ENCODE data around the gene COMMD7. TPM values are rescaled to one million over a fixed set of nuclear protein-coding genes. Genes with fewer than 3 reads are reported as not detected.

COMMD7 gene
- total and polyA plus RNA-seq, 2 of the 4 experiments (the other 2 are of a cell fraction): 51.8 to 67.5 TPM

DNA sequence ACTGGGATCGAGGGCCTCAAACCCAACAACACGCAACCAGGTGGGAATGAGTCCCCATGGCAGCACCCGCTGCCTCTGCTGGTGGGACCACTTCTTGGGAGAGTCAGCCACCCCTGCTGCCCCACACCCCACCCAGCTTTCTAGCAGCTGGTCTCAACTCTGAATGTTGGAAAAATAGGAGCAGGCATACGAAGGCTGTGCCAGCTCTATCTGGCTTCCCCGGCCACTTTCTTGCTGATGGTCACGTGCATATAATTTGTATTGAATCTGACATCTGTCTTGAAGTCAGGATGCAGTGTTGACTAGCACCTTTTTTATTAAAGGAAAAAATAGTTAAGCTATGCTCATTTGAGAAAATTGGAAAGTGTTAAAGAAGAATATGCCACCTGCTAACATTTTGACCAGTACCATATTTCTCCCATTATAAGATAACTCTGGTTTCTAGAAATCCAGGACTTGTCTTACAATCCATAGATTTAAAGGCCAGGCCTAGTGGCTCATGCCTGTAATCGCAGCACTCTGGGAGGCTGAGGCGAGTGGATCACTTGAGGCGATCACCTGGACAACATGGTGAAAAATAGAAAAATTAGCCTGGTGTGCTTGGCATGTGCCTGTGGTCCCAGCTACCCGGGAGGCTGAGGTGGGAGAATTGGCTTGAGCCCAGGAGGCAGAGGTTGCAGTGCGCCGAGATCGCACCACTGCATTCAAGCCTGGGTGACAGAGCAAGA is 49.6 kb upstream of the COMMD7 start:
- no peaks in the 10 kb centered on the region for H3K9me3 ChIP-seq (ENCODE audit: control insufficient read depth, insufficient read depth, low read length)
- H2AK5ac ChIP-seq (ENCODE audit: low read depth, low read length): no peak overlapping the region
- dilution Hi-C loops (cut with HindIII; ENCODE audit: low sequenced_read_pairs, unreplicated experiment) (no loop called here), intact Hi-C loops (cut with micrococcal nuclease) (no loop called here), in situ Hi-C loops (cut with MboI; ENCODE audit: low sequenced_read_pairs) (no loop called here)
- no peak overlapping the region for H3K27ac ChIP-seq (ENCODE audit: insufficient read depth, low read length)
- no TSS peak for BruUV-seq (replicated peaks)
- no peak overlapping the region for H2AFZ ChIP-seq (replicated peaks; ENCODE audit: low read length, poor library complexity)
- H3K23ac ChIP-seq (ENCODE audit: low read depth, low read length): no peak overlapping the region
- DNase-seq: no peak
- H4K91ac ChIP-seq (ENCODE audit: insufficient read depth, low read depth, low read length): no peak overlapping the region
- peaks cover 1% of the 10 kb centered on the region; the same call in 1 of the 2 replicates for H3K36me3 ChIP-seq (ENCODE audit: control insufficient read depth, insufficient read depth, low read length)
- no peak overlapping the region for H4K5ac ChIP-seq (ENCODE audit: low read depth, low read length)
- H2BK20ac ChIP-seq (ENCODE audit: low read depth, low read length): no peak overlapping the region
- no peak overlapping the region for H3K4ac ChIP-seq (ENCODE audit: low read depth, low read length)
- H3K4me1 ChIP-seq (ENCODE audit: control insufficient read depth, insufficient read depth, low read length): peaks cover 6% of the 10 kb centered on the region; the same call in 1 of the 2 replicates
- ChIA-PET CTCF (interaction anchor here (0.8 kb wide), 1 partner anchor 152 kb away, joined by 3 read pairs; no protein-coding TSS in a partner anchor), POLR2A (ENCODE audit: unreplicated experiment) (interaction anchor here (0.6 kb wide), 1 partner anchor 96 kb away, joined by 5 read pairs; no protein-coding TSS in a partner anchor)
- no peak overlapping the region for H3K56ac ChIP-seq (ENCODE audit: extremely low read depth, insufficient read depth, low read length)
- no peak overlapping the region for H2BK5ac ChIP-seq (ENCODE audit: low read depth, low read length, poor library complexity, severe bottlenecking)
- H3K4me2 ChIP-seq (ENCODE audit: low read depth, low read length): no peak overlapping the region
- H4K8ac ChIP-seq (ENCODE audit: low read depth in 2 of 2, low read length in 2 of 2): no peak overlapping the region
- no peak overlapping the region for H3K18ac ChIP-seq (ENCODE audit: low read depth, low read length)
- no peak overlapping the region for H3K14ac ChIP-seq (replicated peaks; ENCODE audit: low read depth, low read length)
- 94% methylated on average over 2 of the region's 13 CpGs; no CpG with 5 or more reads in 1 of the 2 experiments for WGBS, 2 experiments (ENCODE audit: extremely low coverage in 2 of 2, insufficient read length in 1 of 2)
- H3K27me3 ChIP-seq (ENCODE audit: control insufficient read depth, insufficient read depth, low read length): no peaks in the 10 kb centered on the region
- H3K79me1 ChIP-seq (ENCODE audit: low read depth in 1 of 2, low read length in 2 of 2): 0 out of 4 replicates have a peak, but pooled peaks cover 0 to 3% of the 10 kb centered on the region in 2 experiments
- H2BK15ac ChIP-seq (ENCODE audit: low read depth, low read length): no peak overlapping the region
- no peak overlapping the region for H3K9ac ChIP-seq (ENCODE audit: low read depth, low read length)
- no peak overlapping the region for H3K4me3 ChIP-seq (ENCODE audit: insufficient read depth, low read depth, low read length)
- no peak for ATAC-seq (ENCODE audit: low read depth)
- H4K20me1 ChIP-seq (ENCODE audit: insufficient read depth, low read length): no peaks in the 10 kb centered on the region; the same call in 1 of the 2 replicates
- H3K9me1 ChIP-seq (ENCODE audit: insufficient read depth, low read length): peaks cover 4% of the 10 kb centered on the region; the same call in 1 of the 2 replicates
- no peak overlapping the region for H2AK9ac ChIP-seq (replicated peaks; ENCODE audit: low read depth, low read length, poor library complexity)
- H2BK120ac ChIP-seq (ENCODE audit: low read depth, low read length): no peak overlapping the region
- TF ChIP-seq MAZ (IDR thresholded peaks at IDR 0.05; ENCODE audit: borderline replicate concordance, low read depth, low read length) (no peak), BHLHE40 (IDR thresholded peaks at IDR 0.05; ENCODE audit: low read depth, low read length) (no peak), MXI1 (IDR thresholded peaks at IDR 0.05; ENCODE audit: borderline replicate concordance, low read depth, low read length) (no peak), MAFK (IDR thresholded peaks at IDR 0.05; ENCODE audit: low read depth, low read length) (no peak), NFE2L2 (IDR thresholded peaks at IDR 0.05; ENCODE audit: low read depth, low read length) (no peak), FOS (IDR thresholded peaks at IDR 0.05; ENCODE audit: low read depth, low read length) (no peak), POLR2A (IDR thresholded peaks at IDR 0.05; ENCODE audit: low read depth, low read length) (no peak), RCOR1 (IDR thresholded peaks at IDR 0.05; ENCODE audit: insufficient replicate concordance, low read length) (no peak), CEBPB (IDR thresholded peaks at IDR 0.05; ENCODE audit: low read depth, low read length) (no peak), RAD21 (IDR thresholded peaks at IDR 0.05; ENCODE audit: low read length) (no peak), RFX5 (IDR thresholded peaks at IDR 0.05; ENCODE audit: low read depth, low read length) (no peak), CHD1 (IDR thresholded peaks at IDR 0.05; ENCODE audit: low read depth, low read length) (no peak)
- TF ChIP-seq, protein P1, sequence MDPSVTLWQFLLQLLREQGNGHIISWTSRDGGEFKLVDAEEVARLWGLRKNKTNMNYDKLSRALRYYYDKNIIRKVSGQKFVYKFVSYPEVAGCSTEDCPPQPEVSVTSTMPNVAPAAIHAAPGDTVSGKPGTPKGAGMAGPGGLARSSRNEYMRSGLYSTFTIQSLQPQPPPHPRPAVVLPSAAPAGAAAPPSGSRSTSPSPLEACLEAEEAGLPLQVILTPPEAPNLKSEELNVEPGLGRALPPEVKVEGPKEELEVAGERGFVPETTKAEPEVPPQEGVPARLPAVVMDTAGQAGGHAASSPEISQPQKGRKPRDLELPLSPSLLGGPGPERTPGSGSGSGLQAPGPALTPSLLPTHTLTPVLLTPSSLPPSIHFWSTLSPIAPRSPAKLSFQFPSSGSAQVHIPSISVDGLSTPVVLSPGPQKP (IDR thresholded peaks at IDR 0.05; ENCODE audit: borderline replicate concordance, low read depth, low read length): no peak
- TF ChIP-seq, protein P2, sequence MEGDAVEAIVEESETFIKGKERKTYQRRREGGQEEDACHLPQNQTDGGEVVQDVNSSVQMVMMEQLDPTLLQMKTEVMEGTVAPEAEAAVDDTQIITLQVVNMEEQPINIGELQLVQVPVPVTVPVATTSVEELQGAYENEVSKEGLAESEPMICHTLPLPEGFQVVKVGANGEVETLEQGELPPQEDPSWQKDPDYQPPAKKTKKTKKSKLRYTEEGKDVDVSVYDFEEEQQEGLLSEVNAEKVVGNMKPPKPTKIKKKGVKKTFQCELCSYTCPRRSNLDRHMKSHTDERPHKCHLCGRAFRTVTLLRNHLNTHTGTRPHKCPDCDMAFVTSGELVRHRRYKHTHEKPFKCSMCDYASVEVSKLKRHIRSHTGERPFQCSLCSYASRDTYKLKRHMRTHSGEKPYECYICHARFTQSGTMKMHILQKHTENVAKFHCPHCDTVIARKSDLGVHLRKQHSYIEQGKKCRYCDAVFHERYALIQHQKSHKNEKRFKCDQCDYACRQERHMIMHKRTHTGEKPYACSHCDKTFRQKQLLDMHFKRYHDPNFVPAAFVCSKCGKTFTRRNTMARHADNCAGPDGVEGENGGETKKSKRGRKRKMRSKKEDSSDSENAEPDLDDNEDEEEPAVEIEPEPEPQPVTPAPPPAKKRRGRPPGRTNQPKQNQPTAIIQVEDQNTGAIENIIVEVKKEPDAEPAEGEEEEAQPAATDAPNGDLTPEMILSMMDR (conservative IDR thresholded peaks at IDR 0.05; ENCODE audit: low read depth, low read length): no peak
- TF ChIP-seq, protein P3, sequence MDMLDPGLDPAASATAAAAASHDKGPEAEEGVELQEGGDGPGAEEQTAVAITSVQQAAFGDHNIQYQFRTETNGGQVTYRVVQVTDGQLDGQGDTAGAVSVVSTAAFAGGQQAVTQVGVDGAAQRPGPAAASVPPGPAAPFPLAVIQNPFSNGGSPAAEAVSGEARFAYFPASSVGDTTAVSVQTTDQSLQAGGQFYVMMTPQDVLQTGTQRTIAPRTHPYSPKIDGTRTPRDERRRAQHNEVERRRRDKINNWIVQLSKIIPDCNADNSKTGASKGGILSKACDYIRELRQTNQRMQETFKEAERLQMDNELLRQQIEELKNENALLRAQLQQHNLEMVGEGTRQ (IDR thresholded peaks at IDR 0.05; ENCODE audit: low read depth, low read length): no peak

Measured in IMR-90 (cell line).